ENCODE data around the gene IRX2. TPM values are rescaled to one million over a fixed set of nuclear protein-coding genes. Genes with fewer than 3 reads are reported as not detected.

Gene IRX2
- total RNA-seq: 10 to 100 TPM; 32.4 to 60.6 TPM
- 10 to 100 TPM; 53.1 to 72.0 (median 66.3) TPM for polyA plus RNA-seq (ENCODE audit: insufficient read length in 6 of 6)
- long read RNA-seq, donor 1, transcript IRX2-201 (4 exons, 2,456 nt): major isoform, 8 of 24 reads
- long read RNA-seq, donor 1, transcript IRX2-202 (5 exons, 2,630 nt): minor isoform, 7 of 24 reads
- long read RNA-seq, donor 1, partial matches to known transcripts: 9 of 24 reads
- long read RNA-seq, donor 1, other reads (novel, unspliced or antisense): 0 of 24 reads
- long read RNA-seq, donor 2, transcript IRX2-201 (4 exons, 2,456 nt): major isoform, 11 of 21 reads
- long read RNA-seq, donor 2, partial matches to known transcripts: 7 of 21 reads
- long read RNA-seq, donor 2, other reads (novel, unspliced or antisense): 0 of 21 reads
- long read RNA-seq, donor 3, transcript IRX2-202 (5 exons, 2,630 nt): minor isoform, 5 of 71 reads
- long read RNA-seq, donor 3, transcript IRX2-201 (4 exons, 2,456 nt): major isoform, 7 of 71 reads
- long read RNA-seq, donor 3, partial matches to known transcripts: 27 of 71 reads
- long read RNA-seq, donor 3, other reads (novel, unspliced or antisense): 32 of 71 reads
- long read RNA-seq, donor 4, partial matches to known transcripts: 3 of 4 reads
- long read RNA-seq, donor 4, other reads (novel, unspliced or antisense): 1 of 4 reads
- long read RNA-seq, donor 5, transcript IRX2-201 (4 exons, 2,456 nt): major isoform, 11 of 15 reads
- long read RNA-seq, donor 5, partial matches to known transcripts: 0 of 15 reads
- long read RNA-seq, donor 5, other reads (novel, unspliced or antisense): 0 of 15 reads
- long read RNA-seq, donor 6, transcript IRX2-201 (4 exons, 2,456 nt): major isoform, 14 of 18 reads
- long read RNA-seq, donor 6, partial matches to known transcripts: 0 of 18 reads
- long read RNA-seq, donor 6, other reads (novel, unspliced or antisense): 0 of 18 reads
- long read RNA-seq, donor 7, transcript IRX2-201 (4 exons, 2,456 nt): major isoform, 8 of 23 reads
- long read RNA-seq, donor 7, partial matches to known transcripts: 14 of 23 reads
- long read RNA-seq, donor 7, other reads (novel, unspliced or antisense): 0 of 23 reads
- long read RNA-seq, donor 8, transcript IRX2-201 (4 exons, 2,456 nt): major isoform, 11 of 14 reads
- long read RNA-seq, donor 8, partial matches to known transcripts: 0 of 14 reads
- long read RNA-seq, donor 8, other reads (novel, unspliced or antisense): 0 of 14 reads
- long read RNA-seq, donor 9: 0 reads
- long read RNA-seq, donor 10, partial matches to known transcripts: 2 of 2 reads
- long read RNA-seq, donor 10, other reads (novel, unspliced or antisense): 0 of 2 reads
- long read RNA-seq, donor 11, partial matches to known transcripts: 0 of 3 reads
- long read RNA-seq, donor 11, other reads (novel, unspliced or antisense): 0 of 3 reads
- long read RNA-seq, donor 12, transcript IRX2-201 (4 exons, 2,456 nt): major isoform, 8 of 16 reads
- long read RNA-seq, donor 12, transcript IRX2-202 (5 exons, 2,630 nt): major isoform, 8 of 16 reads
- long read RNA-seq, donor 12, partial matches to known transcripts: 0 of 16 reads
- long read RNA-seq, donor 12, other reads (novel, unspliced or antisense): 0 of 16 reads

DNA sequence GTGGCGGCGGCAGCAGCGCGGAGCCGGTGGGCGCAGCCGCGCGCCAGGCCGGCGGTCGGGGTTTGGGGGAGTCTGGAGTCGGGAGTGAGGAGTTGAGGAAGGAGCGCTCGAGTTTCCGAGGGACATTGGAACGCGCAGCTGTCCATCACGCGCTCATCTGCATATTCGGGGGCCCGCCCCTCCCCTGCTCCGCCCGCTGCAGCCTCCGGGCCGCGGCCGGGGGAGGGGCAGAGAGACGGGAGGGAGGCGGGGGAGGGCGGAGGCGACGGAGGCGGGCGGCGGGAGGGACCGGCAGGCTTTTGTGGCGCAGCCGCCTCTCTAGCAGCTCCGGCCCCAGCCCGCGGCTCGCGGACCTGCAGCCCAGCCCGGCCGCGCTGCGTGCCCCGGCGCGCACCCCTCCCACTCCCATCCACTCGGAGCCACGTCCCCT lies at the start of gene IRX2:
Gene IRX2, minus strand, starts transcription at position 86 of the 430 bp plus-strand sequence. CDS start 264 bp downstream, outside the sequence.
- TF ChIP-seq, protein P1, sequence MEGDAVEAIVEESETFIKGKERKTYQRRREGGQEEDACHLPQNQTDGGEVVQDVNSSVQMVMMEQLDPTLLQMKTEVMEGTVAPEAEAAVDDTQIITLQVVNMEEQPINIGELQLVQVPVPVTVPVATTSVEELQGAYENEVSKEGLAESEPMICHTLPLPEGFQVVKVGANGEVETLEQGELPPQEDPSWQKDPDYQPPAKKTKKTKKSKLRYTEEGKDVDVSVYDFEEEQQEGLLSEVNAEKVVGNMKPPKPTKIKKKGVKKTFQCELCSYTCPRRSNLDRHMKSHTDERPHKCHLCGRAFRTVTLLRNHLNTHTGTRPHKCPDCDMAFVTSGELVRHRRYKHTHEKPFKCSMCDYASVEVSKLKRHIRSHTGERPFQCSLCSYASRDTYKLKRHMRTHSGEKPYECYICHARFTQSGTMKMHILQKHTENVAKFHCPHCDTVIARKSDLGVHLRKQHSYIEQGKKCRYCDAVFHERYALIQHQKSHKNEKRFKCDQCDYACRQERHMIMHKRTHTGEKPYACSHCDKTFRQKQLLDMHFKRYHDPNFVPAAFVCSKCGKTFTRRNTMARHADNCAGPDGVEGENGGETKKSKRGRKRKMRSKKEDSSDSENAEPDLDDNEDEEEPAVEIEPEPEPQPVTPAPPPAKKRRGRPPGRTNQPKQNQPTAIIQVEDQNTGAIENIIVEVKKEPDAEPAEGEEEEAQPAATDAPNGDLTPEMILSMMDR (IDR thresholded peaks at IDR 0.05): no peak
- DNase-seq (peak in 3 of 4 donors; percentile 88 to 94 (median 92)), ATAC-seq (peak; percentile 68)
- H3K4me1 ChIP-seq: peaks cover 0 to 10% of the 10 kb centered on the region in 2 donors
- H3K27me3 ChIP-seq: peaks cover 89 to 99% of the 10 kb centered on the region in 2 donors
- peak within 1 kb of the TSS; percentile 37 to 42 for H3K4me3 ChIP-seq
- H3K27ac ChIP-seq: peak within 1 kb of the TSS; percentile 76 to 88
- no peaks in the 10 kb centered on the region for H3K36me3 ChIP-seq
- intact Hi-C loops (cut with DNase I): loop anchor here in 1 of 2 donors (5.0 kb wide), 1 partner anchor 846 kb away; the partner anchor contains the start of gene IRX1
- no peaks in the 10 kb centered on the region for H3K9me3 ChIP-seq

DNA sequence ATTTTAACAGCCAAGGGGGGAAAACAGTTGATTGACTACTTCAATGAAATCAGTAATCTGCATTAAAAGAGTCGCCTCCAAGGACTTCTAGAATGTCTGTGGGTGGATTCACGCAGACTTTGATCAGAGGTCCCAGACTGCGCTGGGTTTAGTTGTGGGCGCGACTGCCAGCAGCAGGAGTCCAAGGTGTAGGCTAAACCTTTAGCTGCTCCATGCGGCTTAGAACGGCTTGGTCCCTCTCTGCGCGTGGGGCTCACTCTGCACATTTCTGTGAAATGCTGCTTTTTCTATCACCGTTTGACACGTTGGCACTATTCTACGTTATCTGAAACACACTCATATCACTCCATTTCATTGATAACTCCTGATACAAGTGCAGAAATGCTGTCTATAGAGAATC lies 48.6 kb upstream of the IRX2 start:
- peaks cover 0 to 4% of the 10 kb centered on the region in 2 donors for H3K9me3 ChIP-seq
- H3K36me3 ChIP-seq: no peaks in the 10 kb centered on the region
- H3K27ac ChIP-seq: no peak overlapping the region
- TF ChIP-seq, protein P1 (IDR thresholded peaks at IDR 0.05): no peak
- no peaks in the 10 kb centered on the region for H3K4me1 ChIP-seq
- no peak for DNase-seq
- ATAC-seq: no peak
- intact Hi-C loops (cut with DNase I): no loop called here
- no peaks in the 10 kb centered on the region for H3K27me3 ChIP-seq
- no peak overlapping the region for H3K4me3 ChIP-seq

DNA sequence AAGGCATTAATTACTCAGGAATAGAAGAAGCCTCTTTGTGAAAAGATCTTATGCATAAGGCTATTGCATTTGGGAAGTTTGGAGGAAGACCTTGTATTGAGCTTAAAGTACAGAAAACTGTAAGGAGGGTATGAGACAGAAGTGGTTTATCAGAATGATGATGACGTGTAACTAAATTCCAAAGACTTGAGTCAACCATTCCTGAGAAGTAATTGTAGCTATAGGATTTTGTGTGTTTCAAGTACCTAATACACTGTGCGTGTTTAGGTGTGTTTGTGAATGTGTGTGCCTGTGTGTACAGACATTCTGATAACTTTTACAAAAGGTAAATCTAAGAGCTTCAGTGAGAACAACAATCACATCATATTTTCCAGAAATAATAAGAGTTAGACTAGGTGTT lies 46.5 kb upstream of the IRX2 start:
- Histone ChIP-seq H3K9me3 (peaks cover 0 to 16% of the 10 kb centered on the region in 2 donors), H3K27me3 (no peaks in the 10 kb centered on the region), H3K4me3 (no peak overlapping the region), H3K4me1 (no peaks in the 10 kb centered on the region), H3K36me3 (no peaks in the 10 kb centered on the region), H3K27ac (no peak overlapping the region)
- TF ChIP-seq, protein P1 (IDR thresholded peaks at IDR 0.05): no peak
- intact Hi-C loops (cut with DNase I): no loop called here
- DNase-seq (no peak), ATAC-seq (no peak)

DNA sequence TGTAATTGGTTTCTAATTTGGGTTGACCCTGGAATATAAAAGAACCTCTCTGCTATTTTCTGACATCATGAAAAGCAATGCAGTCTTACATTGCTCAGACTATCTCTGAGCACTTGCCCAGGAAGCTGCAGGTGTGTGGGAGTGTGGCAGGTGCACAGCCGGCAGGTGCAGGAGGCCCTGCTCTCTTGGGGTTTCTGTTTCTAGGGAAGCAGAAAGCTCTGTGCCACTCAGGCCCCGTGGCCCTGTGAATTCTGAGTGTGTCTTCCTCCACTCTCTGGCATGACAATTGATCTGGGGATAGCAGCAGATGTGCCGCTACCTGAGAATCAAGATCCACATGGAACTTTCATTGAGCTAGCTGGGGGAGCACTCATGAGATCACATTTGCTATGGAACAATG lies 45.7 kb upstream of the IRX2 start:
- H3K4me3 ChIP-seq: no peak overlapping the region
- H3K9me3 ChIP-seq: peaks cover 0 to 20% of the 10 kb centered on the region in 2 donors
- TF ChIP-seq, protein P1 (IDR thresholded peaks at IDR 0.05): no peak
- ATAC-seq (peak; percentile 32), DNase-seq (no peak)
- no peak overlapping the region for H3K27ac ChIP-seq
- H3K27me3 ChIP-seq: no peaks in the 10 kb centered on the region
- no peaks in the 10 kb centered on the region for H3K4me1 ChIP-seq
- H3K36me3 ChIP-seq: no peaks in the 10 kb centered on the region
- intact Hi-C loops (cut with DNase I): no loop called here
